NCI-H82 (cell line): ENCODE results near the gene GTF2F2.

Source experiments
- DNase-seq: peaks from one replicate; lab custom pipeline; 2025; lab: John Stamatoyannopoulos, UW

GTF2F2 gene

DNA sequence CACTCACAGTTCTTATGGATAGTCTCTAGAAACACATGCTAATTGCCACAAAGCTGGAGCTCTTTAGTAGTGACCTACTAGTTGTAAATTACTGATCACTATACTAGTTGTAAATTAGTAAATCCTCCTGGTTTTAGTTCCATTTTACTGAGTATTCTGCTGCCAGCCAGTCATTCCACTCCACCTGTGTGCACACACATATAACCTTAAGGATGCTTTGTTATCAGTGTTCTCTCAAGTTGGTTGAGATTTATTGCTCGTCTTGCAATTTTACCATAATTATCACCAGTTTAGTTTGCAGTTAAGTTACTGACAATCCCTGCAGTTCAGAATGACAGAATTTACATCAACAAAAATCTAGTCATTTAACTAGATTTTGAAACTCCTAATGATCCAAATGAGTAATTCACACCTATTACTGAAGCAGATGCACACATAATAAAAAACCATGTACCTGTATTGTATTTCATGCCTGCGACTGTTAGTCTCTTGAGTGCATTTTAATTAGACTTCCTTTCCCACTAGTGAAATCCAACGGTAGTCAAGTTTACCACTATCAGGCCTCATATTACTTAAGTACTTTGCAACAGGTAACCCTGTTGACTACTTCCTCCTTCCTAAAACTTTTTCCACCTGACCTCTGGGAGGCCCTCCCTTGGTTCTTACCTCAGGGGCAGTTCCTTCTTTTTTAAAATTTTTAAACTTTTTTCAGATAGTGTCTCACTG lies 213.1 kb downstream of the GTF2F2 start:
- DNase-seq: peak; percentile 44
